ENCODE data around the gene ZNF550.
A peak's percentile ranks its signal among the peaks of the same experiment; 100 is the strongest.
"Not testable (repeated sequence)": the region's sequence is repeated elsewhere in the genome, so short reads cannot be mapped to it uniquely, and the experiment has no call there.

ZNF550 gene

GRCh38 chr19:57488299-57488644 lies 71.4 kb downstream of the ZNF550 start:
- H3K79me2 ChIP-seq (ENCODE audit: control insufficient read depth, insufficient read depth, low read length, unreplicated experiment); H2AFZ ChIP-seq (ENCODE audit: low read length, unreplicated experiment); H3K27ac ChIP-seq (ENCODE audit: low read depth, low read length); H3K27me3 ChIP-seq (ENCODE audit: insufficient read depth, low read length); H3K4me1 ChIP-seq (ENCODE audit: control insufficient read depth, insufficient read depth, low read length, unreplicated experiment): not testable (repeated sequence)
- Histone ChIP-seq H3K4me3 (ENCODE audit: low read depth, low read length) (peak overlapping the region; percentile 49), H3K36me3 (ENCODE audit: insufficient read depth, low read length) (peaks cover 20% of the 10 kb centered on the region)

DNA sequence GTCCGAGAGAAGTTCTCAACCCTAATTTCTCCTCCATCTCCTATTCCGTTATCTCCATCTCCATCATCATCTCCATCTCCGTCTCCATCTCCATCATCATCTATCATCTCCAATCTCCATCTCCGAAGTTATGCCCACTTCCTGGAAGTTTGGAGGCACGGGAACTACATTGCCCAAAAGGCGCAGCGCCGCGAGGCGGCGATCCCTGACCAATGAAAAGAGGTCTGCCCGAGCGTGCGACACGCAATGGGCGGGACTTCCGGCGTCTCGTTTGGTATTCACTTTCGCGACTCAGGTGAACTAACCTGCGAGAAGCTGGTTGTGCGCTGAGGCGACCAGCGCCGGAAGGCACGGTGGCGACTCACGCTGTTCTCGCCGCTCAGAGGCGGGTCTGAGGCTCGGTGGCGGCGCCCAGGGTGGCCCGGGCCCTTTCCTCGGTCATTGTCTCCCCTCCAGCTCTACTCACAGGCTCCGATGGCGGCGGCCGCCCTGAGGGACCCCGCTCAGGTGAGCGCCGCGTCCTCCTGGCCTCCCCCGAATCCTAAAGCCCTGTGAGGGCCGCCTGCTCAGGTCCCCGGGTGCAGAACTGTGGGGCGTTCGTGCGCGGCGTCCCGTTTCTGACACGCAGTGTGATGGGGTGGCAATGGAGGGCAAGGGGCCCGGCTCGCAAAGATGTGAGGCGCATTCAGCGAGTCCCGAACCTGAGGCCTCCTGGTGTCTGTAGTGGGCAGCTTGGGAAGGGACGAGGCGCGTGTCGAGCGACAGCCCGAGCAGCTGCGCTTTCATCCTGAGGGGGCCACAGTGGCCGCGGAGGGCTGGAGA lies 72.0 kb downstream of the ZNF550 start, which contains the start of gene ZNF419:
Gene ZNF419 (plus strand): TSS at position 274 of the 822 bp plus-strand sequence. CDS start 201 bp downstream, at position 475.
- not testable (repeated sequence) for H3K27me3 ChIP-seq (ENCODE audit: insufficient read depth, low read length); H3K4me1 ChIP-seq (ENCODE audit: control insufficient read depth, insufficient read depth, low read length, unreplicated experiment); H3K27ac ChIP-seq (ENCODE audit: low read depth, low read length); H3K79me2 ChIP-seq (ENCODE audit: control insufficient read depth, insufficient read depth, low read length, unreplicated experiment)
- Histone ChIP-seq H2AFZ (ENCODE audit: low read length, unreplicated experiment) (peak within 1 kb of the TSS; percentile 82), H3K4me3 (ENCODE audit: low read depth, low read length) (peak within 1 kb of the TSS; percentile 82), H3K36me3 (ENCODE audit: insufficient read depth, low read length) (peaks cover 16% of the 10 kb centered on the region; the same call in 1 of the 2 replicates)
